Measurements from ENCODE around the gene TCP11L2. TPM values are rescaled to one million over a fixed set of nuclear protein-coding genes. Genes with fewer than 3 reads are reported as not detected.

TCP11L2 gene
- total and polyA plus RNA-seq, 2 of the 8 experiments (the other 6 are each of a cell fraction or from before 2014, with no cell fraction given), result 2.1 to 7.1 TPM

DNA sequence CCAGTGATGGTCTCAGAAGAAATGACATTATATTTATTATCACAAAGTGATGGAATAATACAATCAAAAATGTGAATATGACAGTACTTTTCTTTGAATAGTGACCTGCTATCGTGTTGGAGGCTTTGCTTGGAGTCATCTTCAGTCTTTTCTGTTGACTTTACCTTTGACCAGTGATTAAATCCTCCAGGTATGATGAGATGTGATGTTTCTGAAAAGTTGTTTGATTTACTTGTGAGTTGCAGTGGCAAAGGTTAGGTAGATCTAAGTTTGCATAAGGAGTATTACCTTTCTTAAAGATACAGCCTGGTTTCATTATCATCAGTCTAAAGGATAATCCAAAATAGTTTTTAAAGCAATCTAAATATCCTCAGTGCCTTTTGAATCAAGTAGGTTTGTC, 4.6 kb downstream of the TCP11L2 start (continued):
- TF ChIP-seq, protein P1, sequence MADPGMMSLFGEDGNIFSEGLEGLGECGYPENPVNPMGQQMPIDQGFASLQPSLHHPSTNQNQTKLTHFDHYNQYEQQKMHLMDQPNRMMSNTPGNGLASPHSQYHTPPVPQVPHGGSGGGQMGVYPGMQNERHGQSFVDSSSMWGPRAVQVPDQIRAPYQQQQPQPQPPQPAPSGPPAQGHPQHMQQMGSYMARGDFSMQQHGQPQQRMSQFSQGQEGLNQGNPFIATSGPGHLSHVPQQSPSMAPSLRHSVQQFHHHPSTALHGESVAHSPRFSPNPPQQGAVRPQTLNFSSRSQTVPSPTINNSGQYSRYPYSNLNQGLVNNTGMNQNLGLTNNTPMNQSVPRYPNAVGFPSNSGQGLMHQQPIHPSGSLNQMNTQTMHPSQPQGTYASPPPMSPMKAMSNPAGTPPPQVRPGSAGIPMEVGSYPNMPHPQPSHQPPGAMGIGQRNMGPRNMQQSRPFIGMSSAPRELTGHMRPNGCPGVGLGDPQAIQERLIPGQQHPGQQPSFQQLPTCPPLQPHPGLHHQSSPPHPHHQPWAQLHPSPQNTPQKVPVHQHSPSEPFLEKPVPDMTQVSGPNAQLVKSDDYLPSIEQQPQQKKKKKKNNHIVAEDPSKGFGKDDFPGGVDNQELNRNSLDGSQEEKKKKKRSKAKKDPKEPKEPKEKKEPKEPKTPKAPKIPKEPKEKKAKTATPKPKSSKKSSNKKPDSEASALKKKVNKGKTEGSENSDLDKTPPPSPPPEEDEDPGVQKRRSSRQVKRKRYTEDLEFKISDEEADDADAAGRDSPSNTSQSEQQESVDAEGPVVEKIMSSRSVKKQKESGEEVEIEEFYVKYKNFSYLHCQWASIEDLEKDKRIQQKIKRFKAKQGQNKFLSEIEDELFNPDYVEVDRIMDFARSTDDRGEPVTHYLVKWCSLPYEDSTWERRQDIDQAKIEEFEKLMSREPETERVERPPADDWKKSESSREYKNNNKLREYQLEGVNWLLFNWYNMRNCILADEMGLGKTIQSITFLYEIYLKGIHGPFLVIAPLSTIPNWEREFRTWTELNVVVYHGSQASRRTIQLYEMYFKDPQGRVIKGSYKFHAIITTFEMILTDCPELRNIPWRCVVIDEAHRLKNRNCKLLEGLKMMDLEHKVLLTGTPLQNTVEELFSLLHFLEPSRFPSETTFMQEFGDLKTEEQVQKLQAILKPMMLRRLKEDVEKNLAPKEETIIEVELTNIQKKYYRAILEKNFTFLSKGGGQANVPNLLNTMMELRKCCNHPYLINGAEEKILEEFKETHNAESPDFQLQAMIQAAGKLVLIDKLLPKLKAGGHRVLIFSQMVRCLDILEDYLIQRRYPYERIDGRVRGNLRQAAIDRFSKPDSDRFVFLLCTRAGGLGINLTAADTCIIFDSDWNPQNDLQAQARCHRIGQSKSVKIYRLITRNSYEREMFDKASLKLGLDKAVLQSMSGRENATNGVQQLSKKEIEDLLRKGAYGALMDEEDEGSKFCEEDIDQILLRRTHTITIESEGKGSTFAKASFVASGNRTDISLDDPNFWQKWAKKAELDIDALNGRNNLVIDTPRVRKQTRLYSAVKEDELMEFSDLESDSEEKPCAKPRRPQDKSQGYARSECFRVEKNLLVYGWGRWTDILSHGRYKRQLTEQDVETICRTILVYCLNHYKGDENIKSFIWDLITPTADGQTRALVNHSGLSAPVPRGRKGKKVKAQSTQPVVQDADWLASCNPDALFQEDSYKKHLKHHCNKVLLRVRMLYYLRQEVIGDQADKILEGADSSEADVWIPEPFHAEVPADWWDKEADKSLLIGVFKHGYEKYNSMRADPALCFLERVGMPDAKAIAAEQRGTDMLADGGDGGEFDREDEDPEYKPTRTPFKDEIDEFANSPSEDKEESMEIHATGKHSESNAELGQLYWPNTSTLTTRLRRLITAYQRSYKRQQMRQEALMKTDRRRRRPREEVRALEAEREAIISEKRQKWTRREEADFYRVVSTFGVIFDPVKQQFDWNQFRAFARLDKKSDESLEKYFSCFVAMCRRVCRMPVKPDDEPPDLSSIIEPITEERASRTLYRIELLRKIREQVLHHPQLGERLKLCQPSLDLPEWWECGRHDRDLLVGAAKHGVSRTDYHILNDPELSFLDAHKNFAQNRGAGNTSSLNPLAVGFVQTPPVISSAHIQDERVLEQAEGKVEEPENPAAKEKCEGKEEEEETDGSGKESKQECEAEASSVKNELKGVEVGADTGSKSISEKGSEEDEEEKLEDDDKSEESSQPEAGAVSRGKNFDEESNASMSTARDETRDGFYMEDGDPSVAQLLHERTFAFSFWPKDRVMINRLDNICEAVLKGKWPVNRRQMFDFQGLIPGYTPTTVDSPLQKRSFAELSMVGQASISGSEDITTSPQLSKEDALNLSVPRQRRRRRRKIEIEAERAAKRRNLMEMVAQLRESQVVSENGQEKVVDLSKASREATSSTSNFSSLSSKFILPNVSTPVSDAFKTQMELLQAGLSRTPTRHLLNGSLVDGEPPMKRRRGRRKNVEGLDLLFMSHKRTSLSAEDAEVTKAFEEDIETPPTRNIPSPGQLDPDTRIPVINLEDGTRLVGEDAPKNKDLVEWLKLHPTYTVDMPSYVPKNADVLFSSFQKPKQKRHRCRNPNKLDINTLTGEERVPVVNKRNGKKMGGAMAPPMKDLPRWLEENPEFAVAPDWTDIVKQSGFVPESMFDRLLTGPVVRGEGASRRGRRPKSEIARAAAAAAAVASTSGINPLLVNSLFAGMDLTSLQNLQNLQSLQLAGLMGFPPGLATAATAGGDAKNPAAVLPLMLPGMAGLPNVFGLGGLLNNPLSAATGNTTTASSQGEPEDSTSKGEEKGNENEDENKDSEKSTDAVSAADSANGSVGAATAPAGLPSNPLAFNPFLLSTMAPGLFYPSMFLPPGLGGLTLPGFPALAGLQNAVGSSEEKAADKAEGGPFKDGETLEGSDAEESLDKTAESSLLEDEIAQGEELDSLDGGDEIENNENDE (IDR thresholded peaks at IDR 0.05; ENCODE audit: insufficient replicate concordance, low read length), result no peak
